Endodermal cell (in vitro differentiated cells): ENCODE results near the gene MYO1B. TPM values are rescaled to one million over a fixed set of nuclear protein-coding genes. Genes with fewer than 3 reads are reported as not detected.

ENCODE experiments used
- DNase-seq: peaks from one replicate; pipeline ENCODE4 v3.0.0-alpha.2; 2017
- H3K27ac ChIP-seq: 2 replicates; pipeline ENCODE4 v1.5.1; 2013; ENCODE audit warnings: mild to moderate bottlenecking, low read depth, low read length, moderate library complexity
- H3K27me3 ChIP-seq: 2 replicates; pipeline ENCODE4 v1.6.1; 2013; ENCODE audit warnings: mild to moderate bottlenecking, low read length, moderate library complexity; ENCODE audit not compliant: insufficient read depth, control insufficient read depth, poor library complexity, severe bottlenecking
- H3K36me3 ChIP-seq: 2 replicates; pipeline ENCODE4 v1.7.0; 2013; ENCODE audit warnings: mild to moderate bottlenecking, low read length, moderate library complexity; ENCODE audit not compliant: control insufficient read depth, insufficient read depth
- H3K4me1 ChIP-seq: one replicate; pipeline ENCODE4 v1.7.0; 2013; ENCODE audit warnings: low read length; ENCODE audit not compliant: control insufficient read depth, insufficient read depth
- H3K4me3 ChIP-seq: 2 replicates; pipeline ENCODE4 v1.5.1; 2013; ENCODE audit warnings: mild to moderate bottlenecking, low read length, moderate library complexity
- H3K9ac ChIP-seq: 2 replicates; pipeline ENCODE4 v1.6.1; 2013; ENCODE audit warnings: mild to moderate bottlenecking, low read length, moderate library complexity; ENCODE audit not compliant: poor library complexity, severe bottlenecking; ENCODE audit errors: extremely low read depth
- H3K9me3 ChIP-seq: 2 replicates; pipeline ENCODE4 v1.6.1; 2013; ENCODE audit warnings: mild to moderate bottlenecking, low read length, moderate library complexity; ENCODE audit not compliant: control insufficient read depth
- H3K27ac Mint-ChIP-seq: 2 replicates; pipeline ENCODE4 v1.8.0; 2020; ENCODE audit warnings: mixed read lengths
- H3K27me3 Mint-ChIP-seq: 2 replicates; pipeline ENCODE4 v1.8.0; 2021; ENCODE audit warnings: mild to moderate bottlenecking, mixed read lengths; ENCODE audit not compliant: insufficient read depth
- H3K36me3 Mint-ChIP-seq: 2 replicates; pipeline ENCODE4 v1.8.0; 2020; ENCODE audit warnings: low read depth, mixed read lengths
- H3K4me1 Mint-ChIP-seq: 2 replicates; pipeline ENCODE4 v1.8.0; 2020; ENCODE audit warnings: mixed read lengths
- H3K4me3 Mint-ChIP-seq: 2 replicates; pipeline ENCODE4 v1.8.0; 2020; ENCODE audit warnings: mild to moderate bottlenecking, moderate library complexity, mixed read lengths
- H3K9me3 Mint-ChIP-seq: 2 replicates; pipeline ENCODE4 v1.8.0; 2020; ENCODE audit warnings: mild to moderate bottlenecking, mixed read lengths
- CTCF ChIP-seq: fragments of 200-600 bp; sonication (generic); conservative IDR thresholded peaks from 2 replicates; pipeline ENCODE4 v1.5.0; 2021; ENCODE audit warnings: antibody characterized with exemption, mild to moderate bottlenecking
- WGBS, 2 experiments: methylation state at CpG; one replicate each; pipeline versions ENCODE4 v1.1.5 to v1.1.7; 2013; ENCODE audit warnings: missing lambda C conversion rate in 2 of 2, mixed read lengths in 1 of 2; ENCODE audit not compliant: insufficient coverage in 1 of 2, insufficient read length in 1 of 2; 5-methylcytosine and 5-hydroxymethylcytosine counted together
- total RNA-seq, 2 donors: library from RNA; stranded (reverse); fragmentation: NEBNext Ultra II Directional in 1 of 2; extraction: Animal tissue kit (Norgen Biotek cat#: 25700) in 1 of 2; gene quantifications; 2 replicates in 1 of 2; 3 replicates in 1 of 2; pipeline ENCODE4 v1.2.1, GENCODE V29; 2021

MYO1B gene
- total RNA-seq, 2 donors from 2014 or later, result 145 to 154 TPM

- H3K36me3 Mint-ChIP-seq, result peaks cover 59% of the 10 kb centered on the region
- Histone ChIP-seq H3K4me1 (no peaks in the 10 kb centered on the region), H3K27ac (no peak overlapping the region), H3K4me3 (no peak overlapping the region), H3K9me3 (peaks cover 13% of the 10 kb centered on the region), H3K36me3 (peaks cover 86% of the 10 kb centered on the region), H3K27me3 (no peaks in the 10 kb centered on the region), H3K9ac (no peak overlapping the region)
- WGBS, 2 experiments, result 90% methylated on average over 2 of the region's 2 CpGs; no CpG with 5 or more reads in 1 of the 2 experiments
- H3K27ac Mint-ChIP-seq, result no peak overlapping the region
- no peak for TF ChIP-seq CTCF
- no peaks in the 10 kb centered on the region for H3K4me1 Mint-ChIP-seq
- no peak overlapping the region for H3K4me3 Mint-ChIP-seq
- H3K9me3 Mint-ChIP-seq, result peaks cover 9% of the 10 kb centered on the region
- no peak for DNase-seq
- H3K27me3 Mint-ChIP-seq, result no peaks in the 10 kb centered on the region
Observed at GRCh38 chr2:191359133-191359532, 113.9 kb downstream of the MYO1B start.

GRCh38 chr2:191360918-191361317 lies 115.7 kb downstream of the MYO1B start:
- H3K27ac ChIP-seq, result no peak overlapping the region
- no peak for DNase-seq
- Mint-ChIP-seq H3K36me3 (peaks cover 54% of the 10 kb centered on the region), H3K27me3 (no peaks in the 10 kb centered on the region), H3K4me1 (no peaks in the 10 kb centered on the region), H3K27ac (no peak overlapping the region), H3K9me3 (no peaks in the 10 kb centered on the region), H3K4me3 (no peak overlapping the region)
- no peak for TF ChIP-seq CTCF
- H3K9me3 ChIP-seq, result no peaks in the 10 kb centered on the region
- 92 to 93% methylated on average over 2 of the region's 2 CpGs for WGBS, 2 experiments
- no peak overlapping the region for H3K4me3 ChIP-seq
- H3K9ac ChIP-seq, result no peak overlapping the region
- H3K36me3 ChIP-seq, result peaks cover 86% of the 10 kb centered on the region
- no peaks in the 10 kb centered on the region for H3K27me3 ChIP-seq
- H3K4me1 ChIP-seq, result peaks cover 6% of the 10 kb centered on the region

GRCh38 chr2:191362841-191363240 lies 117.6 kb downstream of the MYO1B start:
- peaks cover 57% of the 10 kb centered on the region for H3K36me3 Mint-ChIP-seq

More at GRCh38 chr2:191362841-191363240, 117.6 kb downstream of the MYO1B start:
- H3K27ac ChIP-seq, result no peak overlapping the region
- H3K4me3 Mint-ChIP-seq, result no peak overlapping the region
- no peaks in the 10 kb centered on the region for H3K9me3 Mint-ChIP-seq
- no peak for TF ChIP-seq CTCF
- H3K27me3 ChIP-seq, result no peaks in the 10 kb centered on the region
- no peak overlapping the region for H3K27ac Mint-ChIP-seq
- peaks cover 92% of the 10 kb centered on the region for H3K36me3 ChIP-seq
- no peak overlapping the region for H3K9ac ChIP-seq
- H3K27me3 Mint-ChIP-seq, result no peaks in the 10 kb centered on the region
- peaks cover 6% of the 10 kb centered on the region for H3K4me1 ChIP-seq
- no peak overlapping the region for H3K4me3 ChIP-seq
- no peaks in the 10 kb centered on the region for H3K9me3 ChIP-seq
- WGBS, 2 experiments, result 83% methylated on average over 2 of the region's 2 CpGs; no CpG with 5 or more reads in 1 of the 2 experiments
- DNase-seq, result no peak
- no peaks in the 10 kb centered on the region for H3K4me1 Mint-ChIP-seq
